ENCODE results near the gene NOP53.

GRCh38 chr19:47714339-47714738, 31.0 kb upstream of the NOP53 start:
- TF ChIP-seq CTCF (IDR thresholded peaks at IDR 0.05 in 8 of 11, conservative IDR thresholded peaks at IDR 0.05 in 3 of 11) (no peak), POLR2A (IDR thresholded peaks at IDR 0.05) (no peak), POLR2AphosphoS5 (IDR thresholded peaks at IDR 0.05) (no peak)

All from spleen (tissue), 7 donors.